GM13977 (cell line): Measurements from ENCODE around the gene ARF1.

Experiments used
- DNase-seq: peaks from one replicate; pipeline ENCODE4 v3.0.0; 2012; ENCODE audit warnings: low spot score
- in situ Hi-C: fragments of 300-500 bp; cut with MboI; formaldehyde crosslinking; loops from one replicate; pipeline ENCODE4 v1.12.0; 2022; ENCODE audit warnings: low sequenced_read_pairs, low pct_unique_long_range_greater_than_20kb, mixed read lengths, inconsistent platforms; ENCODE audit not compliant: unreplicated experiment
- TF ChIP-seq, protein P1 (sequence below): IDR thresholded peaks from 2 replicates; pipeline ENCODE4 v1.5.1; 2012; ENCODE audit warnings: mild to moderate bottlenecking, control low read depth; ENCODE audit not compliant: insufficient read depth; ENCODE audit errors: extremely low read depth, missing control alignments

ARF1 gene

DNA sequence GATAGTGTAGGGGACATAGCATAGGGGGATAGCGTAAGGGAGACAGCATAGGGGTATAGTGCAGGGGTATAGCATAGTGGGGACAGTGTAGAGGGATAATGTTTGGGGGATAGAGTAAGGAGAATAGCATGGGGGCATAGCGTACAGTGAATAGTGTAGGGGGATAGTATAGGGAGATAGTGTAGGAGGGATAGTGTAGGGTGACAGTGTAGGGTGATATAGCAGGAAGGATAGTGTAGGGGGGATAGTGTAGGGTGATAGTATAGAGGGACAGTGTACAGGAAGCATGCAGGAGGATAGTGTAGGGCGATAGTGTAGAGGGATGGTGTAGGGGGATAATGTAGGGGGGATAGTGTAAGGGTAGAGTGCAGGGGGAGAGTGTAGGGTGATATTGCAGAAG lies 11.7 kb upstream of the ARF1 start:
- TF ChIP-seq, protein P1, sequence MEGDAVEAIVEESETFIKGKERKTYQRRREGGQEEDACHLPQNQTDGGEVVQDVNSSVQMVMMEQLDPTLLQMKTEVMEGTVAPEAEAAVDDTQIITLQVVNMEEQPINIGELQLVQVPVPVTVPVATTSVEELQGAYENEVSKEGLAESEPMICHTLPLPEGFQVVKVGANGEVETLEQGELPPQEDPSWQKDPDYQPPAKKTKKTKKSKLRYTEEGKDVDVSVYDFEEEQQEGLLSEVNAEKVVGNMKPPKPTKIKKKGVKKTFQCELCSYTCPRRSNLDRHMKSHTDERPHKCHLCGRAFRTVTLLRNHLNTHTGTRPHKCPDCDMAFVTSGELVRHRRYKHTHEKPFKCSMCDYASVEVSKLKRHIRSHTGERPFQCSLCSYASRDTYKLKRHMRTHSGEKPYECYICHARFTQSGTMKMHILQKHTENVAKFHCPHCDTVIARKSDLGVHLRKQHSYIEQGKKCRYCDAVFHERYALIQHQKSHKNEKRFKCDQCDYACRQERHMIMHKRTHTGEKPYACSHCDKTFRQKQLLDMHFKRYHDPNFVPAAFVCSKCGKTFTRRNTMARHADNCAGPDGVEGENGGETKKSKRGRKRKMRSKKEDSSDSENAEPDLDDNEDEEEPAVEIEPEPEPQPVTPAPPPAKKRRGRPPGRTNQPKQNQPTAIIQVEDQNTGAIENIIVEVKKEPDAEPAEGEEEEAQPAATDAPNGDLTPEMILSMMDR, result no peak
- in situ Hi-C loops, result no loop called here
- no peak for DNase-seq

DNA sequence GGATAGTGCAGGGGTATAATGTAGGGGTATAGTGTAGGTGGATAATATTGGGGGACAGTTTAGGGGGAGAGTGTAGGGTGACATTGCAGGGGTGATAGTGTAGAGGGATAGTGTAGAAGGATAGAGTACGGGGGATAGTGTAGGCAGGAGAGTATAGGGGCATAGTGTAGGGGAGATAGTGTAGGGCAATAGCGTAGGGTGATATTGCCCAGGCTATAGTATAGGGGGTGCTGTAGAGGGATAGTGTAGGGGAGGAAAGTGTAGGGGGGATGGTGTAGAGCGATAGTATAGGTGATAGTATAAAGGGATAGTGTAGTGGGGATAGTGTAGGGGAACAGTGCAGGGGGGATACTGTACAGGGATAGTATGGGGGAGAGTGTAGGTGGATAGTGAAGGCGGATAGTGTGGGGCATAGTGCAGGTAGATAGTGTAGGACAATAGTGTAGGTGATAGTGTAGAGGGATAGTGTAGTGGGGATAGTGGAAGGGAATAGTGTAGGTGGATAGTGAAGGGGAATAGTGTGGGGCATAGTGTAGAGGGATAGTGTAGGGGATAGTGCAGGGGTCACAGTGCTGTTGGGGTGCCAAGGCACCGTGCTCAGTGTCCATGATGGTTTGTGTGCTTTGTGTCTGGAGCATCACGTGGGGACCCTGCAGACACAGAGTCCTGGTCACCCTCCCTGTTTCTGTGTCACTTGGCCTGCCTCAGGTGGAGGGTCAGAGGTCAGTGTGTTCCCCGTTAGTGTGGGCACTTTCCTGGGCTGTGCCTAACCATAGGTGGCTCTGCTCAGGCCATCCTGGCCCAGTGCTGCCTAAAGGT lies 10.5 kb upstream of the ARF1 start:
- DNase-seq, result no peak
- TF ChIP-seq, protein P1, result no peak
- in situ Hi-C loops, result no loop called here

DNA sequence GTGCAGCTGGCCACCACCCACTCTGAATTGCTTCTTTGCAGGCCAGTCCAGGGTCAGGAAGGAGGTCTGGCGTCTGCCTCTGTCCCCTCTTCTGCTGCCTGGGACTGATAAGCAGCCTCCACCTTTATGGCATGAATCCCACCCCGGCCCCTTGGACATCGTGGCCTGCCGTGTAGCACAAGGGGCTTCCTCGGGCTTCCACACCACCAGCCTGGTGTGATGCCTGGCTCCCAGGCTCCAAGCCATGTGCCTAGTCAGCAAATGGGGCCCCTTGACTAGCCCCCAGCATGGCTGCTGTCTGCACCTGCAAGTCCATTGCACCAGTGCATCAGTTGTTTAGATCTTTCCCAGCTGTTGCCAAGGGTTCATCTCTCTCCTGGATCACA lies 9.9 kb upstream of the ARF1 start:
- TF ChIP-seq, protein P1, result no peak
- in situ Hi-C loops, result no loop called here
- no peak for DNase-seq

DNA sequence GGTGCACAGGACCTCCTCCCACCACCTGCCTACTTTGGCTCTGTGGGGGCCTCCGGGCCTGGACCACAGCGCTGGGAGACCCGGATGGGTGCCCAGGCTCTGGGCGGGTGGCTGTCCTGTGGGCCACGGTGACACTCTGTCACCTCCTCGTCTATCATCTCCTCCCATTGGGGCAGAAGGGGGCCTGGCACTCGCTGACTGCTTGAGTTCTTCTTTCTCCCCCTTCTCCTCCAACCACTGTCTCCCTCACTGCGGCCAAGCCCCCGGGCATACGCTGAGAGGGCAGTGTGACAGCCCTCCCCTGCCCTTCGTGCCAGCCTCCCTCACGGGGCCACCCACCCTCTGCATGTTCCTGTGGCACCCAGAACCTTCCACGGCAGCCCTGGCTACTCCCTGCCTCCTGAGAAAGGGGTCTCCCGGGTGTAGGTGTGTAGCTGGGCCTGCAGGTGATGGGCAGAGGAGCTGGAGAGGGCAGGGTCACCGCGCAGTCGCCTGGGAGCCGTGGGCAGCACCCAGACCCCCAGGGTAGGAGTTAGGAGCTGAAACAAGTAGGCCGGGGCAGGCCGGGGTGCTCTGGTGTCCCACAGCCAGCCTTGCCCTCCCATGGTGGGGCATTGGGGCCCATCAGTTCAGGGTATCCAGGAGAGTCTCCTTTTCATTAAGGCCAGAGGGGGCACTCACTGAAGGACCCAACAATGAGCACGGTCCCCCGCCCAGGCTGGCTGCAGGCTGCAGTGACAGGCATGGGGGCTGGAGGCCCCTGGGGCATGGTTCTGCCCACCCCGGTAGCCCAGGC lies 9.2 kb upstream of the ARF1 start:
- TF ChIP-seq, protein P1, result no peak
- in situ Hi-C loops, result no loop called here
- DNase-seq, result no peak

DNA sequence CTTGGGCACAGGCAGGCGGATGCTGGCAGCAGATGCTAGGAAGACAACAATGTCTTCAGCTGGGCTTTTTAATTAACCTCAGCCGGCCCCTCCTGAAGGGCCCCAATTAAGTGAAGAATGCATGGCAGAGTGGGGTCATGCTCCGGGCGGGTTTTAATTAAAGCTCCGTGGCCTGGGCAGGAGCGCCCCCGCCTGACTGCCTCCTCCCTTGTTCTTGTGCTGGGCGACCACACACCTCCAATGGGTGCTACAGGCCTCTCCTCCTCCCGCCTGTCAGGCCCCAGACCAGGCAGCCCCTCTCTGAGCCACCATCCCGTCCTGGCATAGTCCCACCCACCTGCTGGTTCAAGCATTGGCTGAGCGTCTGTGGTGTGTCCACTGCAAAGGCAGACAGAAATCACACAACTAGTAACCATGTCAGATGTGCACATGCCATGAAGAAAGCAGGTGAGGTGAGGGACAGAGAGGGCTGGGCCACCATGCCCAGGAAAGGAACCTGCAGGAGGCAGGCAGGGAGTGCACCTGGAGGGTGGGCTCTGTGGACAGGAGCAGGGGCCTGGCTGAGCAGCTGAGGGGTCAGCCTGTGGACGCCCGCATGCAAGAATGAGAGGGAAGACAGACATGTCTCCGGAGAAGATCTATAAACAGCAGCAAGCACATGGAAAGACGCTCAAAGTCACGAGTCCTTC lies 8.5 kb upstream of the ARF1 start:
- TF ChIP-seq, protein P1, result peak; percentile 34
- in situ Hi-C loops, result no loop called here
- DNase-seq, result no peak

DNA sequence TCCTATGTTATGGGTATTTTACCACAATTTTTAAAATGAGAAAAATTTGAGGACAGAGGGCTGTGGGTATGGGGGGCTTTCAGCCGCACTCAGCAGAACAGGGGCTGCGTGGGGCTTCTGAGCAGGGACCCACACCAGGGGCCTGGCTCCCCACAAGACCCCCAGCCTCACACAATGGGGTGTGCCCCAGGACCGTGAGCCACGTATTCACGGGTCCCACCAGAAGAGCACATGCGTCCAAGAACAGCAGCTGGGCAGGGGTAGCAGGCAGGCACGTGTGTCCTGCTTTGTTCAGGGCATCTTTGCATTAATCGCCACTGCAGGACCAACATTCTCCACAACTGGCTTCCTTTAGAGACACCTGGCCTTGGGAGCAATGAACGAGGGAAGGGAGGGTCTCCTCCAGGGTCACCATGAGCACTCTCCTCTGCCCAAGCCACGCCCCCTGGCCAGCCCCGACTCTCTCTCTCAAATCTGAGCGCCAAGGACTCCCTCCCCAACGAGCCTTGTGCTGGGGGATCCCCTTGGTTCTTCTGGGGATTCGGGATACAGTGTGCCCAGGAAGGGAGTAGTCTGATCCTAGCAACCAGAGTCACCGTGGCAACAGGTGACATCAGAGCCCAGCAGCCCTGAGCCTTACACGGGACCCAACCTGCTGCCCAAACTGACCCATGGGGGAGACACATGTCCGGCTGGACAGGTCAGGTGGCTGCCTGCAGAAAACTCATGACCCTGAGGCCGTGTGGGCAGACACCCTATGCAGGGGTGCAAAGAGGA lies 7.4 kb upstream of the ARF1 start:
- in situ Hi-C loops, result no loop called here
- DNase-seq, result no peak

More for the DNA sequence above, 7.4 kb upstream of the ARF1 start:
- TF ChIP-seq, protein P1, result no peak
